HepG2 (cell line): Measurements from ENCODE around the gene ZFYVE26. TPM values are rescaled to one million over a fixed set of nuclear protein-coding genes. Genes with fewer than 3 reads are reported as not detected.

Experiments used
- AGO1 ChIP-seq: fragments of 200-400 bp; formaldehyde crosslinking; IDR thresholded peaks from 2 replicates; pipeline ENCODE4 v1.6.1; 2017; ENCODE audit warnings: mild to moderate bottlenecking, low read depth, low read length, moderate library complexity; ENCODE audit not compliant: poor library complexity, severe bottlenecking
- BRCA1 ChIP-seq: sonication (generic); formaldehyde crosslinking; IDR thresholded peaks from 2 replicates; pipeline ENCODE4 v1.4.0; 2020; ENCODE audit warnings: missing genetic modification reagents
- CENPX ChIP-seq: sonication (generic); formaldehyde crosslinking; IDR thresholded peaks from 2 replicates; pipeline ENCODE4 v1.9.0; 2021; ENCODE audit warnings: mild to moderate bottlenecking, missing genetic modification reagents, moderate library complexity
- FOXA1 ChIP-seq, 2 experiments: fragments of 450-650 bp in 1 of 2; sonication (generic) in 1 of 2; formaldehyde crosslinking in 1 of 2; IDR thresholded peaks; 2 replicates each; pipeline versions ENCODE4 v1.4.0 to v1.6.1; 2016 to 2020; ENCODE audit warnings: missing genetic modification reagents in 1 of 2
- HIC2 ChIP-seq: sonication (generic); formaldehyde crosslinking; IDR thresholded peaks from 2 replicates; pipeline ENCODE4 v1.9.0; 2022; ENCODE audit warnings: low read depth, missing genetic modification reagents
- KAT8 ChIP-seq: IDR thresholded peaks from 2 replicates; pipeline ENCODE4 v1.6.1; 2016; ENCODE audit warnings: missing genetic modification reagents, missing compliant biosample characterization
- NFE2L2 ChIP-seq: fragments of 150-350 bp; IDR thresholded peaks from 2 replicates; pipeline ENCODE4 v1.6.1; 2014; ENCODE audit warnings: low read length
- NR2C2 ChIP-seq: sonication (generic); formaldehyde crosslinking; IDR thresholded peaks from 2 replicates; pipeline ENCODE4 v1.4.0; 2020; ENCODE audit warnings: missing genetic modification reagents, mild to moderate bottlenecking, moderate library complexity, borderline replicate concordance
- PAX8 ChIP-seq: sonication (generic); formaldehyde crosslinking; IDR thresholded peaks from 2 replicates; pipeline ENCODE4 v1.8.0; 2022; ENCODE audit warnings: mild to moderate bottlenecking, missing genetic modification reagents, borderline replicate concordance
- SP1 ChIP-seq, 2 experiments: fragments of 450-650 bp in 1 of 2; sonication (generic) in 1 of 2; formaldehyde crosslinking in 1 of 2; IDR thresholded peaks; 2 replicates each; pipeline versions ENCODE4 v1.4.0 to v1.6.1; 2016 to 2020; ENCODE audit warnings: missing genetic modification reagents in 1 of 2
- TFAP4 ChIP-seq: sonication (generic); IDR thresholded peaks from 2 replicates; pipeline ENCODE4 v1.6.1; 2016; ENCODE audit warnings: low read depth, borderline replicate concordance
- TFDP2 ChIP-seq: sonication (generic); formaldehyde crosslinking; IDR thresholded peaks from 2 replicates; pipeline ENCODE4 v1.4.0; 2020; ENCODE audit warnings: missing genetic modification reagents
- TOPORS ChIP-seq: sonication (generic); formaldehyde crosslinking; IDR thresholded peaks from 2 replicates; pipeline ENCODE4 v1.8.0; 2023; ENCODE audit warnings: mild to moderate bottlenecking, missing genetic modification reagents
- ZBTB46 ChIP-seq: sonication (generic); formaldehyde crosslinking; IDR thresholded peaks from 2 replicates; pipeline ENCODE4 v1.4.0; 2020; ENCODE audit warnings: mild to moderate bottlenecking, missing genetic modification reagents, borderline replicate concordance
- ZEB1 ChIP-seq: IDR thresholded peaks from 2 replicates; pipeline ENCODE4 v1.6.1; 2012; ENCODE audit warnings: mild to moderate bottlenecking, low read depth, inconsistent platforms; ENCODE audit not compliant: insufficient replicate concordance
- ZKSCAN1 ChIP-seq: fragments of 150-350 bp; IDR thresholded peaks from 2 replicates; pipeline ENCODE4 v1.6.1; 2014; ENCODE audit warnings: low read length
- ZNF513 ChIP-seq: sonication (generic); formaldehyde crosslinking; conservative IDR thresholded peaks from 2 replicates; pipeline ENCODE4 v1.5.0; 2020; ENCODE audit warnings: missing genetic modification reagents
- ZNF543 ChIP-seq: sonication (generic); formaldehyde crosslinking; IDR thresholded peaks from 2 replicates; pipeline ENCODE4 v1.4.0; 2020; ENCODE audit warnings: mild to moderate bottlenecking, missing genetic modification reagents
- ZNF572 ChIP-seq: sonication (generic); formaldehyde crosslinking; IDR thresholded peaks from 2 replicates; pipeline ENCODE4 v1.5.1; 2020; ENCODE audit warnings: mild to moderate bottlenecking, missing genetic modification reagents
- ZNF580 ChIP-seq: IDR thresholded peaks from 2 replicates; pipeline ENCODE4 v1.6.1; 2016; ENCODE audit warnings: low read depth, borderline replicate concordance
- ZNF614 ChIP-seq: IDR thresholded peaks from 2 replicates; pipeline ENCODE4 v1.6.1; 2018; ENCODE audit warnings: missing biosample characterization, missing genetic modification reagents, inconsistent platforms, borderline replicate concordance
- polyA plus RNA-seq, 8 experiments: library from polyadenylated mRNA; depleted of rRNA in 3 of 8; stranded (reverse) in 7 of 8; unstranded in 1 of 8; fragments of >200 nt; fragmentation: Illumina TruSeq in 4 of 8; extraction: Trizol in 4 of 8; gene quantifications; 2 replicates each; pipeline versions ENCODE4 v1.2.1 to v1.2.3, GENCODE V29; 2011 to 2016; ENCODE audit warnings: low read depth in 4 of 8, missing spikeins in 1 of 8, mixed read lengths in 1 of 8; ENCODE audit not compliant: insufficient read depth in 1 of 8
- total RNA-seq, 5 experiments: library from RNA; depleted of rRNA; stranded (reverse); fragments of >200 nt; fragmentation: Illumina TruSeq; extraction: Trizol; gene quantifications; 2 replicates each; pipeline ENCODE4 v1.2.3, GENCODE V29; 2016; ENCODE audit warnings: low read depth in 1 of 5

ZFYVE26 gene
- total and polyA plus RNA-seq, 2 of the 13 experiments (the other 11 are each of a cell fraction or from before 2014, with no cell fraction given): 13.6 to 16.4 TPM

- TF ChIP-seq TFAP4 (no peak), ZNF572 (CRISPR knock-in tag) (no peak), ZNF543 (CRISPR knock-in tag) (no peak), ZKSCAN1 (no peak), TFDP2 (CRISPR knock-in tag) (peak; percentile 93), ZEB1 (no peak), KAT8 (CRISPR knock-in tag) (peak; percentile 86), BRCA1 (CRISPR knock-in tag) (no peak), AGO1 (no peak), SP1 (IDR thresholded peaks at IDR 0.05) (no peak), SP1 (CRISPR knock-in tag; IDR thresholded peaks at IDR 0.05) (0 out of 2 replicates have a peak, but pooled peaks have one; percentile 22), PAX8 (CRISPR knock-in tag) (no peak), NFE2L2 (0 out of 2 replicates have a peak, but pooled peaks have one; percentile 5), HIC2 (CRISPR knock-in tag) (no peak), ZNF513 (CRISPR knock-in tag) (no peak), ZNF614 (CRISPR knock-in tag) (no peak), ZBTB46 (no peak), FOXA1 (IDR thresholded peaks at IDR 0.05) (no peak), FOXA1 (CRISPR knock-in tag; IDR thresholded peaks at IDR 0.05) (no peak), TOPORS (CRISPR knock-in tag) (no peak), NR2C2 (no peak), ZNF580 (CRISPR knock-in tag) (0 out of 2 replicates have a peak, but pooled peaks have one; percentile 40), CENPX (CRISPR knock-in tag) (no peak)
Measured at GRCh38 chr14:67819563-67820421, 3.4 kb upstream of the ZFYVE26 start, which contains the start of gene RAD51B (continued).
